HCT116 (cell line): ENCODE data around the gene MECP2. TPM values are rescaled to one million over a fixed set of nuclear protein-coding genes. Genes with fewer than 3 reads are reported as not detected.

Experiments used
- ATAC-seq: fragments of 200-7000 bp; cut with Tn5 transposase; 2 replicates; pipeline ENCODE4 v1.9.1; 2020; ENCODE audit warnings: mild to moderate bottlenecking, moderate library complexity
- BruUV-seq: library from RNA; stranded (reverse); fragments of 400-500 nt; replicated peaks from 2 replicates; lab custom pipeline; 2021; lab: Mats Ljungman, UMichigan
- CTCF ChIA-PET: fragments of 300-600 bp; sonication (Branson Sonifier 250); formaldehyde crosslinking; loops from one replicate; lab custom pipeline; 2021; ENCODE audit warnings: antibody characterized with exemption; lab: Charles Lee
- POLR2A ChIA-PET: fragments of 300-600, 350-600 bp; sonication (Branson Sonifier 250); formaldehyde crosslinking; loops from one replicate; lab custom pipeline; 2021; ENCODE audit warnings: antibody characterized with exemption; lab: Charles Lee
- RAD21 ChIA-PET, 2 experiments: fragments of 300-600 bp; sonication (Branson Sonifier 250); formaldehyde crosslinking; loops; one replicate each; lab custom pipeline; 2023; ENCODE audit warnings: low total read pairs in 2 of 2; ENCODE audit not compliant: uncharacterized antibody in 2 of 2, unreplicated experiment in 2 of 2, low non-redundant PET in 1 of 2; lab: Charles Lee
- DNase-seq: peaks from one replicate; pipeline ENCODE4 v3.0.0-alpha.2; 2010; ENCODE audit warnings: low read depth, low spot score
- H2AFZ ChIP-seq: fragments of 200-600 bp; shearing (Covaris generic), sonication (generic); 2 replicates; pipeline ENCODE4 v1.6.1; 2017; ENCODE audit warnings: low read depth, mixed run types, mixed read lengths, antibody characterized with exemption, low read length; ENCODE audit not compliant: poor library complexity, severe bottlenecking
- H3K27ac ChIP-seq: 2 replicates; pipeline ENCODE4 v1.5.1; 2012; ENCODE audit warnings: low read depth, low read length
- H3K27me3 ChIP-seq: fragments of 200-600 bp; sonication (generic); 2 replicates; pipeline ENCODE4 v1.6.1; 2016; ENCODE audit warnings: mixed run types, low read length, mixed read lengths; ENCODE audit not compliant: insufficient read depth
- H3K36me3 ChIP-seq, 2 experiments: fragments of 200-500 bp in 1 of 2; fragments of 200-600 bp in 1 of 2; sonication (Bioruptor generic) in 1 of 2; sonication (generic) in 1 of 2; 2 replicates each; pipeline versions ENCODE4 v1.5.1 to v1.6.1; 2014 to 2016; ENCODE audit warnings: low read length in 2 of 2, inconsistent platforms in 1 of 2, mixed read lengths in 1 of 2, mixed run types in 1 of 2; ENCODE audit not compliant: insufficient read depth in 2 of 2, control insufficient read depth in 1 of 2
- H3K4me1 ChIP-seq, 2 experiments: fragments of 200-600 bp in 1 of 2; sonication (generic) in 1 of 2; 2 replicates each; pipeline versions ENCODE4 v1.5.1 to v1.6.1; 2012 to 2017; ENCODE audit warnings: low read length in 2 of 2, inconsistent platforms in 1 of 2, mild to moderate bottlenecking in 1 of 2, mixed read lengths in 1 of 2, mixed run types in 1 of 2, moderate library complexity in 1 of 2; ENCODE audit not compliant: insufficient read depth in 2 of 2, control insufficient read depth in 1 of 2
- H3K4me2 ChIP-seq: fragments of 200-600 bp; sonication (generic); 2 replicates; pipeline ENCODE4 v1.6.1; 2017; ENCODE audit warnings: mixed run types, low read length, mixed read lengths
- H3K4me3 ChIP-seq, 2 experiments: fragments of 200-600 bp in 1 of 2; sonication (generic) in 1 of 2; replicated peaks in 1 of 2; 2 replicates each; pipeline ENCODE4 v1.5.1; 2011 to 2016; ENCODE audit warnings: low read length in 2 of 2, control low read depth in 1 of 2, low read depth in 1 of 2, mild to moderate bottlenecking in 1 of 2, mixed read lengths in 1 of 2, mixed run types in 1 of 2
- H3K79me2 ChIP-seq: fragments of 200-600 bp; sonication (generic); 2 replicates; pipeline ENCODE4 v1.6.1; 2017; ENCODE audit warnings: mild to moderate bottlenecking, mixed run types, low read length, moderate library complexity, mixed read lengths; ENCODE audit not compliant: insufficient read depth
- H3K9ac ChIP-seq: fragments of 200-600 bp; sonication (generic); 2 replicates; pipeline ENCODE4 v1.6.1; 2016; ENCODE audit warnings: low read length, mixed read lengths
- H3K9me2 ChIP-seq: fragments of 200-600 bp; sonication (generic), shearing (Covaris generic); 2 replicates; pipeline ENCODE4 v1.6.1; 2017; ENCODE audit warnings: mixed run types, mild to moderate bottlenecking, moderate library complexity; ENCODE audit not compliant: insufficient read depth
- H3K9me3 ChIP-seq, 2 experiments: fragments of 200-500 bp in 1 of 2; fragments of 200-600 bp in 1 of 2; sonication (Bioruptor generic) in 1 of 2; sonication (generic) in 1 of 2; 2 replicates each; pipeline ENCODE4 v1.6.1; 2014 to 2017; ENCODE audit warnings: low read length in 2 of 2, mixed read lengths in 2 of 2, inconsistent platforms in 1 of 2, low read depth in 1 of 2, mild to moderate bottlenecking in 1 of 2, mixed run types in 1 of 2, moderate library complexity in 1 of 2; ENCODE audit not compliant: control insufficient read depth in 1 of 2, insufficient read depth in 1 of 2
- H4K20me1 ChIP-seq: fragments of 200-600 bp; sonication (generic), shearing (Covaris generic); 2 replicates; pipeline ENCODE4 v1.6.1; 2017; ENCODE audit warnings: mixed run types, mild to moderate bottlenecking, moderate library complexity; ENCODE audit not compliant: insufficient read depth
- CBX3 ChIP-seq: IDR thresholded peaks from 2 replicates; pipeline ENCODE4 v1.6.1; 2012; ENCODE audit warnings: low read depth
- CEBPB ChIP-seq: IDR thresholded peaks from 2 replicates; pipeline ENCODE4 v1.6.1; 2012; ENCODE audit warnings: low read depth
- EGR1 ChIP-seq: IDR thresholded peaks from 2 replicates; pipeline ENCODE4 v1.6.1; 2012; ENCODE audit warnings: low read depth
- FOSL1 ChIP-seq: IDR thresholded peaks from 2 replicates; pipeline ENCODE4 v1.6.1; 2012; ENCODE audit warnings: low read depth
- POLR2A ChIP-seq: IDR thresholded peaks from 2 replicates; pipeline ENCODE4 v1.7.0; 2011; ENCODE audit warnings: borderline replicate concordance; ENCODE audit not compliant: insufficient read depth, insufficient read length; ENCODE audit errors: extremely low read depth
- POLR2AphosphoS5 ChIP-seq: IDR thresholded peaks from 2 replicates; pipeline ENCODE4 v1.6.1; 2011; ENCODE audit warnings: mild to moderate bottlenecking, low read depth, low read length, moderate library complexity
- RAD21 ChIP-seq: IDR thresholded peaks from 2 replicates; pipeline ENCODE4 v1.6.1; 2012; ENCODE audit warnings: low read depth, mild to moderate bottlenecking
- SIN3A ChIP-seq: IDR thresholded peaks from 2 replicates; pipeline ENCODE4 v1.6.1; 2012; ENCODE audit warnings: low read depth
- SP1 ChIP-seq: IDR thresholded peaks from 2 replicates; pipeline ENCODE4 v1.6.1; 2012; ENCODE audit warnings: low read depth
- TCF7L2 ChIP-seq: IDR thresholded peaks from 2 replicates; pipeline ENCODE4 v1.7.0; 2011; ENCODE audit warnings: borderline replicate concordance, inconsistent platforms; ENCODE audit not compliant: insufficient read depth, insufficient read length; ENCODE audit errors: extremely low read depth
- YY1 ChIP-seq: IDR thresholded peaks from 2 replicates; pipeline ENCODE4 v1.6.1; 2011; ENCODE audit warnings: low read length, low read depth, moderate library complexity, mild to moderate bottlenecking; ENCODE audit not compliant: insufficient replicate concordance; ENCODE audit errors: extremely low read depth
- ZFX ChIP-seq: fragments of 450-650 bp; IDR thresholded peaks from 2 replicates; pipeline ENCODE4 v1.6.1; 2017
- intact Hi-C: fragments of 100-400 bp; cut with micrococcal nuclease; formaldehyde crosslinking; loops from 2 replicates; pipeline ENCODE4 v1.10.0; 2022
- total RNA-seq: library from RNA; stranded (reverse); gene quantifications from one replicate; pipeline ENCODE4 v1.2.1, GENCODE V29; 2021; ENCODE audit not compliant: unreplicated experiment
- TF ChIP-seq, protein P1 (sequence below): IDR thresholded peaks from 2 replicates; pipeline ENCODE4 v1.6.1; 2012

MECP2 gene
- total RNA-seq, 1 experiment from 2014 or later, result 32.4 TPM

- CTCF ChIA-PET, result no interaction called here
- no peaks in the 10 kb centered on the region for H3K36me3 ChIP-seq
- RAD21 ChIA-PET, result no interaction called here
- no peaks in the 10 kb centered on the region for H3K27me3 ChIP-seq
- H3K79me2 ChIP-seq, result peaks cover 67% of the 10 kb centered on the region
- no peak overlapping the region for H3K9ac ChIP-seq
- no peaks in the 10 kb centered on the region for H3K9me3 ChIP-seq
- no peak overlapping the region for H3K4me3 ChIP-seq
- H3K27ac ChIP-seq, result no peak overlapping the region
- intact Hi-C loops, result no loop called here
- ATAC-seq, result no peak
- H4K20me1 ChIP-seq, result 0 out of 2 replicates have a peak, but pooled peaks cover 3% of the 10 kb centered on the region
- H3K4me1 ChIP-seq, result peaks cover 0 to 7% of the 10 kb centered on the region in 2 experiments; a peak in 1 of 4 replicates
- no peak for TF ChIP-seq CEBPB
- TF ChIP-seq YY1, result no peak
- no peak for TF ChIP-seq RAD21
- no peak for TF ChIP-seq POLR2AphosphoS5
- TF ChIP-seq TCF7L2, result no peak
- TF ChIP-seq CBX3, result no peak
- no peak for TF ChIP-seq ZFX
- TF ChIP-seq SP1, result no peak
- TF ChIP-seq POLR2A, result no peak
- no peak for TF ChIP-seq EGR1
- TF ChIP-seq, all 23 proteins: peak for 0
- BruUV-seq, result no TSS peak
- Histone ChIP-seq H3K4me2 (no peak overlapping the region), H3K9me2 (no peaks in the 10 kb centered on the region), H2AFZ (no peak overlapping the region)
- no peak for DNase-seq
- POLR2A ChIA-PET, result no interaction called here
These were observed 34.3 kb downstream of the MECP2 start for GRCh38 chrX:154063234-154063633.

DNA sequence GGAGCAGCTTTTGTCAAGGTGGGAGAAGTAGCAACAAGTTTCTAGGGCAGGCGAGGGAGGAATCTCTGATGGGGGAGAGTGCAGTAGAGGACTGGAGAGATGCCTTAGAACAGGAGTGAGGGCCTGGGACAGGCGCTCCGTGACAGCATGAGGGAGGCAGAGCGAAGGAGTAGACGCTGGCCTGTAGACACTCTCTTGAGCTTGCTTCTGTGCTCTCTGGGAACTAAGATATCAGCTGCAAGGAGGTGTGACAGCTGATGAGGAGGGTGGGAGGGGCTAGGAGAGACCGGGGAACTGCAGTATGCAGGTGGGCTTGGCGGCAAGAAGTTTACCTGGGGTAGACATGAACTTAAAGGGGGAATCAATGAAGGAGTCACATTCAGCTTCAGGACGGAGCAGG, 35.7 kb downstream of the MECP2 start:
- ChIA-PET RAD21 (no interaction called here), POLR2A (no interaction called here)

More for the DNA sequence above, 35.7 kb downstream of the MECP2 start:
- intact Hi-C loops, result no loop called here
- Histone ChIP-seq H3K9ac (no peak overlapping the region), H3K27ac (no peak overlapping the region), H3K9me3 (no peaks in the 10 kb centered on the region), H3K27me3 (no peaks in the 10 kb centered on the region), H3K4me1 (peaks cover 0 to 13% of the 10 kb centered on the region in 2 experiments; a peak in 1 of 4 replicates), H3K9me2 (no peaks in the 10 kb centered on the region), H4K20me1 (0 out of 2 replicates have a peak, but pooled peaks cover 3% of the 10 kb centered on the region), H3K4me3 (no peak overlapping the region), H3K4me2 (no peak overlapping the region), H3K79me2 (peaks cover 58% of the 10 kb centered on the region), H3K36me3 (no peaks in the 10 kb centered on the region), H2AFZ (no peak overlapping the region)
- no peak for ATAC-seq
- BruUV-seq, result no TSS peak
- no peak for DNase-seq
- CTCF ChIA-PET, result no interaction called here
- TF ChIP-seq CBX3 (no peak), FOSL1 (no peak), SP1 (no peak), SIN3A (no peak), YY1 (no peak)
- TF ChIP-seq, protein P1, sequence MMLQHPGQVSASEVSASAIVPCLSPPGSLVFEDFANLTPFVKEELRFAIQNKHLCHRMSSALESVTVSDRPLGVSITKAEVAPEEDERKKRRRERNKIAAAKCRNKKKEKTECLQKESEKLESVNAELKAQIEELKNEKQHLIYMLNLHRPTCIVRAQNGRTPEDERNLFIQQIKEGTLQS, result no peak
- TF ChIP-seq, all 23 proteins: peak for 0
